IMR-90 (cell line): ENCODE measurements around the gene GRM8.

Experiments used
- BHLHE40 ChIP-seq: fragments of 150-350 bp; IDR thresholded peaks from 2 replicates; pipeline ENCODE4 v1.6.1; 2016; ENCODE audit warnings: mild to moderate bottlenecking, low read depth, low read length
- CHD1 ChIP-seq: IDR thresholded peaks from 2 replicates; pipeline ENCODE4 v1.6.1; 2012; ENCODE audit warnings: low read depth, low read length, improper control_type of control experiment
- MAFK ChIP-seq: IDR thresholded peaks from 2 replicates; pipeline ENCODE4 v1.6.1; 2012; ENCODE audit warnings: low read depth, low read length, improper control_type of control experiment
- MAZ ChIP-seq: IDR thresholded peaks from 2 replicates; pipeline ENCODE4 v1.6.1; 2012; ENCODE audit warnings: low read depth, mild to moderate bottlenecking, low read length, improper control_type of control experiment, moderate library complexity, borderline replicate concordance
- MXI1 ChIP-seq: IDR thresholded peaks from 2 replicates; pipeline ENCODE4 v1.6.1; 2012; ENCODE audit warnings: low read depth, mild to moderate bottlenecking, low read length, moderate library complexity, borderline replicate concordance
- POLR2A ChIP-seq: IDR thresholded peaks from 2 replicates; pipeline ENCODE4 v1.6.1; 2012; ENCODE audit warnings: mild to moderate bottlenecking, low read depth, low read length
- RAD21 ChIP-seq: IDR thresholded peaks from 2 replicates; pipeline ENCODE4 v1.6.1; 2012; ENCODE audit warnings: low read length, improper control_type of control experiment
- RCOR1 ChIP-seq: IDR thresholded peaks from 2 replicates; pipeline ENCODE4 v1.6.1; 2012; ENCODE audit warnings: mild to moderate bottlenecking, low read length, improper control_type of control experiment; ENCODE audit not compliant: insufficient replicate concordance
- RFX5 ChIP-seq: IDR thresholded peaks from 2 replicates; pipeline ENCODE4 v1.8.0; 2012; ENCODE audit warnings: low read depth, mild to moderate bottlenecking, low read length, moderate library complexity
- TF ChIP-seq, protein P1 (sequence below): conservative IDR thresholded peaks from 2 replicates; pipeline ENCODE4 v1.5.1; 2012; ENCODE audit warnings: mild to moderate bottlenecking, low read depth, low read length, improper control_type of control experiment
- TF ChIP-seq, protein P2 (sequence below): fragments of 150-350 bp; IDR thresholded peaks from 2 replicates; pipeline ENCODE4 v1.6.1; 2017; ENCODE audit warnings: mild to moderate bottlenecking, antibody characterized with exemption, low read length, low read depth
- TF ChIP-seq, protein P3 (sequence below): fragments of 150-350 bp; IDR thresholded peaks from 2 replicates; pipeline ENCODE4 v1.6.1; 2016; ENCODE audit warnings: low read depth, mild to moderate bottlenecking, low read length, moderate library complexity, borderline replicate concordance

DNA sequence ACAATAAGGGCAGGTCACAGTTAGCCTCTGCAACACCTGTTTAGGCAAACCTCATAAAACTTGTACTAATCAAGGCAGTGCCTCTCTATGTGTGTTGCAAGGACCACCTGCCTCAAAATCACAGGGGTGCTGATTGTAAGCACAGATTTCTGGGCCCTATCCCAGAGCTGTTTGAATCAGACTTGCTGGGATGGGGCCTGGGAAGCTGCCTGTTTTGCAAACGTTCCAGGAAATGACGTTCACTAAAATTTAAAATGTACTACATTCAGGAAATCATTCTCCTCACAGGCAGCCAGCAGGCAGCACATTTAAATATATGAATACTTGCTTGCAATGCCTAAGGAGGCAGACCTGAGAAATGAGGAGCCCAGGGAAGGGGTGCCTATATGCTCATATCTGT, 4.3 kb upstream of the GRM8 start:
- TF ChIP-seq POLR2A (no peak), RCOR1 (no peak), RFX5 (no peak), RAD21 (no peak), MAFK (no peak), CHD1 (no peak), MXI1 (no peak), BHLHE40 (no peak), MAZ (no peak)
- TF ChIP-seq, protein P1, sequence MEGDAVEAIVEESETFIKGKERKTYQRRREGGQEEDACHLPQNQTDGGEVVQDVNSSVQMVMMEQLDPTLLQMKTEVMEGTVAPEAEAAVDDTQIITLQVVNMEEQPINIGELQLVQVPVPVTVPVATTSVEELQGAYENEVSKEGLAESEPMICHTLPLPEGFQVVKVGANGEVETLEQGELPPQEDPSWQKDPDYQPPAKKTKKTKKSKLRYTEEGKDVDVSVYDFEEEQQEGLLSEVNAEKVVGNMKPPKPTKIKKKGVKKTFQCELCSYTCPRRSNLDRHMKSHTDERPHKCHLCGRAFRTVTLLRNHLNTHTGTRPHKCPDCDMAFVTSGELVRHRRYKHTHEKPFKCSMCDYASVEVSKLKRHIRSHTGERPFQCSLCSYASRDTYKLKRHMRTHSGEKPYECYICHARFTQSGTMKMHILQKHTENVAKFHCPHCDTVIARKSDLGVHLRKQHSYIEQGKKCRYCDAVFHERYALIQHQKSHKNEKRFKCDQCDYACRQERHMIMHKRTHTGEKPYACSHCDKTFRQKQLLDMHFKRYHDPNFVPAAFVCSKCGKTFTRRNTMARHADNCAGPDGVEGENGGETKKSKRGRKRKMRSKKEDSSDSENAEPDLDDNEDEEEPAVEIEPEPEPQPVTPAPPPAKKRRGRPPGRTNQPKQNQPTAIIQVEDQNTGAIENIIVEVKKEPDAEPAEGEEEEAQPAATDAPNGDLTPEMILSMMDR = no peak
- TF ChIP-seq, protein P2, sequence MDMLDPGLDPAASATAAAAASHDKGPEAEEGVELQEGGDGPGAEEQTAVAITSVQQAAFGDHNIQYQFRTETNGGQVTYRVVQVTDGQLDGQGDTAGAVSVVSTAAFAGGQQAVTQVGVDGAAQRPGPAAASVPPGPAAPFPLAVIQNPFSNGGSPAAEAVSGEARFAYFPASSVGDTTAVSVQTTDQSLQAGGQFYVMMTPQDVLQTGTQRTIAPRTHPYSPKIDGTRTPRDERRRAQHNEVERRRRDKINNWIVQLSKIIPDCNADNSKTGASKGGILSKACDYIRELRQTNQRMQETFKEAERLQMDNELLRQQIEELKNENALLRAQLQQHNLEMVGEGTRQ = no peak
- TF ChIP-seq, protein P3, sequence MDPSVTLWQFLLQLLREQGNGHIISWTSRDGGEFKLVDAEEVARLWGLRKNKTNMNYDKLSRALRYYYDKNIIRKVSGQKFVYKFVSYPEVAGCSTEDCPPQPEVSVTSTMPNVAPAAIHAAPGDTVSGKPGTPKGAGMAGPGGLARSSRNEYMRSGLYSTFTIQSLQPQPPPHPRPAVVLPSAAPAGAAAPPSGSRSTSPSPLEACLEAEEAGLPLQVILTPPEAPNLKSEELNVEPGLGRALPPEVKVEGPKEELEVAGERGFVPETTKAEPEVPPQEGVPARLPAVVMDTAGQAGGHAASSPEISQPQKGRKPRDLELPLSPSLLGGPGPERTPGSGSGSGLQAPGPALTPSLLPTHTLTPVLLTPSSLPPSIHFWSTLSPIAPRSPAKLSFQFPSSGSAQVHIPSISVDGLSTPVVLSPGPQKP = no peak
